Liver (tissue), 9 donors: ENCODE data around the gene IQSEC2. TPM values are rescaled to one million over a fixed set of nuclear protein-coding genes. Genes with fewer than 3 reads are reported as not detected.

Experiments
- DNase-seq: peaks from one replicate; pipeline ENCODE4 v3.0.0-alpha.2; 2017; ENCODE audit warnings: low spot score
- H3K27ac ChIP-seq, 2 donors: one replicate each; pipeline ENCODE4 v1.7.0; 2013; ENCODE audit warnings: inconsistent platforms in 2 of 2, low read length in 2 of 2, control low read depth in 1 of 2, low read depth in 1 of 2, mild to moderate bottlenecking in 1 of 2
- H3K27me3 ChIP-seq, 4 donors: one replicate each; pipeline versions ENCODE4 v1.6.1 to v1.7.0; 2013; ENCODE audit warnings: low read length in 3 of 4, inconsistent platforms in 1 of 4, mild to moderate bottlenecking in 1 of 4, moderate library complexity in 1 of 4; ENCODE audit not compliant: control insufficient read depth in 4 of 4, insufficient read depth in 4 of 4
- H3K36me3 ChIP-seq, 4 donors: one replicate each; pipeline versions ENCODE4 v1.6.1 to v1.7.0; 2013; ENCODE audit warnings: low read length in 3 of 4, mild to moderate bottlenecking in 3 of 4, low read depth in 1 of 4, moderate library complexity in 1 of 4; ENCODE audit not compliant: control insufficient read depth in 4 of 4, insufficient read depth in 3 of 4
- H3K4me1 ChIP-seq, 4 donors: one replicate each; pipeline versions ENCODE4 v1.6.1 to v1.7.0; 2013; ENCODE audit warnings: low read length in 3 of 4, mild to moderate bottlenecking in 3 of 4, moderate library complexity in 1 of 4; ENCODE audit not compliant: control insufficient read depth in 4 of 4, insufficient read depth in 4 of 4
- H3K4me3 ChIP-seq, 3 donors: one replicate each; pipeline versions ENCODE4 v1.6.1 to v1.7.0; 2013; ENCODE audit warnings: low read length in 3 of 3, control low read depth in 1 of 3, low read depth in 1 of 3, mild to moderate bottlenecking in 1 of 3
- H3K9ac ChIP-seq, 2 donors: one replicate each; pipeline ENCODE4 v1.7.0; 2013; ENCODE audit warnings: low read length in 2 of 2, mild to moderate bottlenecking in 2 of 2, moderate library complexity in 2 of 2, control low read depth in 1 of 2, low read depth in 1 of 2
- H3K9me3 ChIP-seq, 4 donors: one replicate each; pipeline versions ENCODE4 v1.6.1 to v1.7.0; 2013; ENCODE audit warnings: low read length in 3 of 4; ENCODE audit not compliant: control insufficient read depth in 4 of 4
- EGR1 ChIP-seq, 2 donors: IDR thresholded peaks; 2 replicates each; pipeline ENCODE4 v1.6.1; 2016 to 2018; ENCODE audit warnings: antibody characterized with exemption in 2 of 2, low read depth in 2 of 2
- FOXA1 ChIP-seq: IDR thresholded peaks from 2 replicates; pipeline ENCODE4 v1.6.1; 2016; ENCODE audit warnings: antibody characterized with exemption
- FOXA2 ChIP-seq: IDR thresholded peaks from 2 replicates; pipeline ENCODE4 v1.6.1; 2016; ENCODE audit warnings: antibody characterized with exemption
- GABPA ChIP-seq, 2 donors: IDR thresholded peaks in 1 of 2; conservative IDR thresholded peaks in 1 of 2; 2 replicates each; pipeline ENCODE4 v1.6.1; 2016; ENCODE audit warnings: antibody characterized with exemption in 2 of 2, mild to moderate bottlenecking in 1 of 2, moderate library complexity in 1 of 2
- HNF4A ChIP-seq, 2 donors: conservative IDR thresholded peaks; 2 replicates each; pipeline ENCODE4 v1.6.1; 2016; ENCODE audit warnings: antibody characterized with exemption in 2 of 2, mild to moderate bottlenecking in 2 of 2
- HNF4G ChIP-seq: IDR thresholded peaks from 2 replicates; pipeline ENCODE4 v1.6.1; 2016; ENCODE audit warnings: antibody characterized with exemption
- JUND ChIP-seq, 2 donors: IDR thresholded peaks; 2 replicates each; pipeline ENCODE4 v1.6.1; 2016; ENCODE audit warnings: antibody characterized with exemption in 2 of 2
- NR2F2 ChIP-seq: IDR thresholded peaks from 2 replicates; pipeline ENCODE4 v1.6.1; 2016; ENCODE audit warnings: antibody characterized with exemption
- RAD21 ChIP-seq, 2 donors: IDR thresholded peaks; 2 replicates each; pipeline ENCODE4 v1.6.1; 2016; ENCODE audit warnings: antibody characterized with exemption in 2 of 2, mild to moderate bottlenecking in 2 of 2
- RXRA ChIP-seq, 2 donors: IDR thresholded peaks; 2 replicates each; pipeline ENCODE4 v1.6.1; 2017 to 2018; ENCODE audit warnings: antibody characterized with exemption in 2 of 2, mild to moderate bottlenecking in 1 of 2
- SP1 ChIP-seq: IDR thresholded peaks from 2 replicates; pipeline ENCODE4 v1.6.1; 2018; ENCODE audit warnings: antibody characterized with exemption, mild to moderate bottlenecking
- TAF1 ChIP-seq: conservative IDR thresholded peaks from 2 replicates; pipeline ENCODE4 v1.6.1; 2016; ENCODE audit warnings: antibody characterized with exemption, mild to moderate bottlenecking
- WGBS: extraction: QIAGEN DNeasy Blood & Tissue Kit; methylation state at CpG from one replicate; pipeline ENCODE4 v1.1.7; 2013; 5-methylcytosine and 5-hydroxymethylcytosine counted together
- polyA plus RNA-seq, 2 donors: library from polyadenylated mRNA; stranded (reverse) in 1 of 2; unstranded in 1 of 2; fragments of 200-250 nt in 1 of 2; fragments of >200 nt in 1 of 2; fragmentation: Nextera tagmentation in 1 of 2; extraction: Ambion mirVana in 1 of 2; gene quantifications; one replicate each; pipeline versions ENCODE4 v1.2.1 to v1.2.3, GENCODE V29; 2013 to 2015
- total RNA-seq, 2 donors: library from RNA; depleted of rRNA; stranded (reverse); fragments of >200 nt; gene quantifications; one replicate each; pipeline ENCODE4 v1.2.3, GENCODE V29; 2014
- TF ChIP-seq, protein P1 (sequence below): IDR thresholded peaks from 2 replicates; pipeline ENCODE4 v1.6.1; 2016; ENCODE audit warnings: antibody characterized with exemption
- TF ChIP-seq, protein P2 (sequence below): IDR thresholded peaks from 2 replicates; pipeline ENCODE4 v1.6.1; 2016; ENCODE audit warnings: antibody characterized with exemption, mild to moderate bottlenecking
- TF ChIP-seq, protein P3 (sequence below): fragments of 150-350 bp; IDR thresholded peaks from 2 replicates; pipeline ENCODE4 v1.5.1; 2017; ENCODE audit warnings: improper control_type of control experiment, low read depth, low read length; ENCODE audit not compliant: missing input control
- TF ChIP-seq, protein P4 (sequence below): IDR thresholded peaks from 2 replicates; pipeline ENCODE4 v1.6.1; 2016; ENCODE audit warnings: antibody characterized with exemption
- TF ChIP-seq, protein P5 (sequence below): IDR thresholded peaks from 2 replicates; pipeline ENCODE4 v1.6.1; 2016; ENCODE audit warnings: antibody characterized with exemption
- donor health status: healthy.
- donor health status: healthy.
- donor health status: healthy.
- donor health status: healthy.
- donor health status: healthy.

Gene IQSEC2
- total and polyA plus RNA-seq, 4 donors, result 0.40 to 2.1 (median 1.4) TPM

DNA sequence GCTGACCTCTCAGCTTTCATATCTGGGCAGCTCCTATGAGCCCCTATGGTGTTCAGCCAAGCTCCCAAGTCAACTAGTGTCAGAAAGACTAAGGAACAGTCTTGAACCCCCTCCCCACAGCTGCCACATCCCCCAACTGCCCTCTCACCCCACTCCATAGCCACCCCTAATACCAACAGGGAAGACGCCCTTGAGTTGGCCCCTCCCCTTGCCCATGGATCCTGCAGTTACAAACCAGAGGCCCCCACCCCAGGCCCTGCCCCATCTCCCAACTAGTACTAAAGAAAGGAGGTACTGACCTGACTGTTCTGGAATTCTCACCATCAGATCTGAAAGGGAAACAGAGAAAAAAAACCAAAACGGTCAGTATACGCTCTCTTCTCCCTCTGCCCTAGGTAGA lies 10.2 kb upstream of the IQSEC2 start:
- Histone ChIP-seq H3K36me3 (no peaks in the 10 kb centered on the region), H3K27ac (no peak overlapping the region), H3K4me3 (no peak overlapping the region), H3K27me3 (no peaks in the 10 kb centered on the region), H3K9me3 (no peaks in the 10 kb centered on the region), H3K4me1 (peaks cover 0 to 7% (median under 1%) of the 10 kb centered on the region in 4 donors), H3K9ac (no peak overlapping the region)
- TF ChIP-seq JUND (IDR thresholded peaks at IDR 0.05) (no peak), FOXA2 (no peak), TAF1 (no peak), GABPA (IDR thresholded peaks at IDR 0.05 in 1 of 2, conservative IDR thresholded peaks at IDR 0.05 in 1 of 2) (no peak), HNF4G (no peak), EGR1 (IDR thresholded peaks at IDR 0.05; ENCODE audit: low read depth in 2 of 2) (no peak), FOXA1 (no peak), SP1 (no peak), HNF4A (conservative IDR thresholded peaks at IDR 0.05) (no peak), RXRA (IDR thresholded peaks at IDR 0.05) (no peak), NR2F2 (no peak), RAD21 (IDR thresholded peaks at IDR 0.05) (no peak)
- TF ChIP-seq, protein P1, sequence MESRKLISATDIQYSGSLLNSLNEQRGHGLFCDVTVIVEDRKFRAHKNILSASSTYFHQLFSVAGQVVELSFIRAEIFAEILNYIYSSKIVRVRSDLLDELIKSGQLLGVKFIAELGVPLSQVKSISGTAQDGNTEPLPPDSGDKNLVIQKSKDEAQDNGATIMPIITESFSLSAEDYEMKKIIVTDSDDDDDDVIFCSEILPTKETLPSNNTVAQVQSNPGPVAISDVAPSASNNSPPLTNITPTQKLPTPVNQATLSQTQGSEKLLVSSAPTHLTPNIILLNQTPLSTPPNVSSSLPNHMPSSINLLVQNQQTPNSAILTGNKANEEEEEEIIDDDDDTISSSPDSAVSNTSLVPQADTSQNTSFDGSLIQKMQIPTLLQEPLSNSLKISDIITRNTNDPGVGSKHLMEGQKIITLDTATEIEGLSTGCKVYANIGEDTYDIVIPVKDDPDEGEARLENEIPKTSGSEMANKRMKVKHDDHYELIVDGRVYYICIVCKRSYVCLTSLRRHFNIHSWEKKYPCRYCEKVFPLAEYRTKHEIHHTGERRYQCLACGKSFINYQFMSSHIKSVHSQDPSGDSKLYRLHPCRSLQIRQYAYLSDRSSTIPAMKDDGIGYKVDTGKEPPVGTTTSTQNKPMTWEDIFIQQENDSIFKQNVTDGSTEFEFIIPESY, result no peak
- TF ChIP-seq, protein P2, sequence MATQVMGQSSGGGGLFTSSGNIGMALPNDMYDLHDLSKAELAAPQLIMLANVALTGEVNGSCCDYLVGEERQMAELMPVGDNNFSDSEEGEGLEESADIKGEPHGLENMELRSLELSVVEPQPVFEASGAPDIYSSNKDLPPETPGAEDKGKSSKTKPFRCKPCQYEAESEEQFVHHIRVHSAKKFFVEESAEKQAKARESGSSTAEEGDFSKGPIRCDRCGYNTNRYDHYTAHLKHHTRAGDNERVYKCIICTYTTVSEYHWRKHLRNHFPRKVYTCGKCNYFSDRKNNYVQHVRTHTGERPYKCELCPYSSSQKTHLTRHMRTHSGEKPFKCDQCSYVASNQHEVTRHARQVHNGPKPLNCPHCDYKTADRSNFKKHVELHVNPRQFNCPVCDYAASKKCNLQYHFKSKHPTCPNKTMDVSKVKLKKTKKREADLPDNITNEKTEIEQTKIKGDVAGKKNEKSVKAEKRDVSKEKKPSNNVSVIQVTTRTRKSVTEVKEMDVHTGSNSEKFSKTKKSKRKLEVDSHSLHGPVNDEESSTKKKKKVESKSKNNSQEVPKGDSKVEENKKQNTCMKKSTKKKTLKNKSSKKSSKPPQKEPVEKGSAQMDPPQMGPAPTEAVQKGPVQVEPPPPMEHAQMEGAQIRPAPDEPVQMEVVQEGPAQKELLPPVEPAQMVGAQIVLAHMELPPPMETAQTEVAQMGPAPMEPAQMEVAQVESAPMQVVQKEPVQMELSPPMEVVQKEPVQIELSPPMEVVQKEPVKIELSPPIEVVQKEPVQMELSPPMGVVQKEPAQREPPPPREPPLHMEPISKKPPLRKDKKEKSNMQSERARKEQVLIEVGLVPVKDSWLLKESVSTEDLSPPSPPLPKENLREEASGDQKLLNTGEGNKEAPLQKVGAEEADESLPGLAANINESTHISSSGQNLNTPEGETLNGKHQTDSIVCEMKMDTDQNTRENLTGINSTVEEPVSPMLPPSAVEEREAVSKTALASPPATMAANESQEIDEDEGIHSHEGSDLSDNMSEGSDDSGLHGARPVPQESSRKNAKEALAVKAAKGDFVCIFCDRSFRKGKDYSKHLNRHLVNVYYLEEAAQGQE, result no peak
- TF ChIP-seq, protein P3, sequence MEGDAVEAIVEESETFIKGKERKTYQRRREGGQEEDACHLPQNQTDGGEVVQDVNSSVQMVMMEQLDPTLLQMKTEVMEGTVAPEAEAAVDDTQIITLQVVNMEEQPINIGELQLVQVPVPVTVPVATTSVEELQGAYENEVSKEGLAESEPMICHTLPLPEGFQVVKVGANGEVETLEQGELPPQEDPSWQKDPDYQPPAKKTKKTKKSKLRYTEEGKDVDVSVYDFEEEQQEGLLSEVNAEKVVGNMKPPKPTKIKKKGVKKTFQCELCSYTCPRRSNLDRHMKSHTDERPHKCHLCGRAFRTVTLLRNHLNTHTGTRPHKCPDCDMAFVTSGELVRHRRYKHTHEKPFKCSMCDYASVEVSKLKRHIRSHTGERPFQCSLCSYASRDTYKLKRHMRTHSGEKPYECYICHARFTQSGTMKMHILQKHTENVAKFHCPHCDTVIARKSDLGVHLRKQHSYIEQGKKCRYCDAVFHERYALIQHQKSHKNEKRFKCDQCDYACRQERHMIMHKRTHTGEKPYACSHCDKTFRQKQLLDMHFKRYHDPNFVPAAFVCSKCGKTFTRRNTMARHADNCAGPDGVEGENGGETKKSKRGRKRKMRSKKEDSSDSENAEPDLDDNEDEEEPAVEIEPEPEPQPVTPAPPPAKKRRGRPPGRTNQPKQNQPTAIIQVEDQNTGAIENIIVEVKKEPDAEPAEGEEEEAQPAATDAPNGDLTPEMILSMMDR, result no peak
- TF ChIP-seq, protein P4, sequence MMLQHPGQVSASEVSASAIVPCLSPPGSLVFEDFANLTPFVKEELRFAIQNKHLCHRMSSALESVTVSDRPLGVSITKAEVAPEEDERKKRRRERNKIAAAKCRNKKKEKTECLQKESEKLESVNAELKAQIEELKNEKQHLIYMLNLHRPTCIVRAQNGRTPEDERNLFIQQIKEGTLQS, result no peak
- TF ChIP-seq, protein P5, sequence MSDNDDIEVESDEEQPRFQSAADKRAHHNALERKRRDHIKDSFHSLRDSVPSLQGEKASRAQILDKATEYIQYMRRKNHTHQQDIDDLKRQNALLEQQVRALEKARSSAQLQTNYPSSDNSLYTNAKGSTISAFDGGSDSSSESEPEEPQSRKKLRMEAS, result no peak
- no peak for DNase-seq
- WGBS, result 98% methylated on average over 3 of the region's 3 CpGs
